Measurements from ENCODE around the gene GPR149. TPM values are rescaled to one million over a fixed set of nuclear protein-coding genes. Genes with fewer than 3 reads are reported as not detected.
"Not testable (repeated sequence)": the region's sequence is repeated elsewhere in the genome, so short reads cannot be mapped to it uniquely, and the experiment has no call there.

Gene GPR149, protein sequence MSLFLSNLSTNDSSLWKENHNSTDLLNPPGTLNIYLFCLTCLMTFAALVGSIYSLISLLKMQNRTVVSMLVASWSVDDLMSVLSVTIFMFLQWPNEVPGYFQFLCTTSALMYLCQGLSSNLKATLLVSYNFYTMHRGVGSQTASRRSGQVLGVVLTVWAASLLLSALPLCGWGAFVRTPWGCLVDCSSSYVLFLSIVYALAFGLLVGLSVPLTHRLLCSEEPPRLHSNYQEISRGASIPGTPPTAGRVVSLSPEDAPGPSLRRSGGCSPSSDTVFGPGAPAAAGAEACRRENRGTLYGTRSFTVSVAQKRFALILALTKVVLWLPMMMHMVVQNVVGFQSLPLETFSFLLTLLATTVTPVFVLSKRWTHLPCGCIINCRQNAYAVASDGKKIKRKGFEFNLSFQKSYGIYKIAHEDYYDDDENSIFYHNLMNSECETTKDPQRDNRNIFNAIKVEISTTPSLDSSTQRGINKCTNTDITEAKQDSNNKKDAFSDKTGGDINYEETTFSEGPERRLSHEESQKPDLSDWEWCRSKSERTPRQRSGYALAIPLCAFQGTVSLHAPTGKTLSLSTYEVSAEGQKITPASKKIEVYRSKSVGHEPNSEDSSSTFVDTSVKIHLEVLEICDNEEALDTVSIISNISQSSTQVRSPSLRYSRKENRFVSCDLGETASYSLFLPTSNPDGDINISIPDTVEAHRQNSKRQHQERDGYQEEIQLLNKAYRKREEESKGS
- not detected in 2 replicates for total RNA-seq

DNA sequence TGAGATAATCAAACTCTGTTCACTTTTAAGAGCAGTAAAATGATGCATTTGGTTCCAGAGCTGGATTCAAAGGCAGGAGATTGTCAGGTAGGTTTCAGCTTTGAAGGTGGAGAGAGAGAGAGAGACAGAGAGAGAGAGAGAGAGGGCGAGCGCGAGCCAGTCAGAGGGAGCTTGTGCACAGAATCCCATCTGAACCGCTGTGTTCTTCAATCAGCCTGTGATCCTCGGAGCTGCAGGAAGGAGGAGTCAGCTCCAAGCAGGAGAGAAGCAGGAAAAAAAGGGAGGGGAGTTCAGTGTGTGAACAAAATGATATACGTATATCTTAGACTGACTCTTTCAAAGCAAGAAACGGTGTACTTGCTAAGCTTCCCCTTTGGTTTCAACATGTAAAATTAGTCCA, at the start of gene GPR149:
Gene GPR149, minus strand, starts transcription at position 177 of the 400 bp plus-strand sequence. CDS start 575 bp downstream, outside the sequence.
- no peak for DNase-seq (ENCODE audit: low read depth, low spot score)

- no peak for DNase-seq (ENCODE audit: low read depth, low spot score)
These were observed 43.8 kb upstream of the GPR149 start for GRCh38 chr3:154473769-154474168.

DNA sequence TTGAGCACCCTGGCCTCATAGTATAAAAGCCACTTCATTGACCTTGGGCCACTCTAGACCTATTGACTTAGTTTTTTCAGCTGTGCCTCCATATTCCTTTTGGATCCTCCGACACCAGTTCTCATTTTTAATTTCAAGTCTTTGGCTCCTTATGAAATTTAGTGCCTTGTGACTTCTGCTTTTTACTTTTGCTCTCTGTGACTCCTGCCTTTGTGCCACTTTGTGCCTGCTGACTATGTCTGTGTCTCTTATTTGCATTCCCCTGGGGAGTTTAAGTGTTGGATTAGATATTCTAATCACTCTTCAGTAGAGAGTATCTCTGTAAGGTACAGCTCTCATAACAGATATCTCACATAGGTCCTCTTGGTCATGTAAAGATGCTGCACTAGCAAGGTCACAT, 39.6 kb upstream of the GPR149 start:
- no peak for DNase-seq (ENCODE audit: low read depth, low spot score)

- DNase-seq (ENCODE audit: low read depth, low spot score), result no peak
These were observed 34.6 kb upstream of the GPR149 start for GRCh38 chr3:154464440-154465190.

- no peak for DNase-seq (ENCODE audit: low read depth, low spot score)
These were observed 28.6 kb upstream of the GPR149 start for GRCh38 chr3:154458560-154458959.

DNA sequence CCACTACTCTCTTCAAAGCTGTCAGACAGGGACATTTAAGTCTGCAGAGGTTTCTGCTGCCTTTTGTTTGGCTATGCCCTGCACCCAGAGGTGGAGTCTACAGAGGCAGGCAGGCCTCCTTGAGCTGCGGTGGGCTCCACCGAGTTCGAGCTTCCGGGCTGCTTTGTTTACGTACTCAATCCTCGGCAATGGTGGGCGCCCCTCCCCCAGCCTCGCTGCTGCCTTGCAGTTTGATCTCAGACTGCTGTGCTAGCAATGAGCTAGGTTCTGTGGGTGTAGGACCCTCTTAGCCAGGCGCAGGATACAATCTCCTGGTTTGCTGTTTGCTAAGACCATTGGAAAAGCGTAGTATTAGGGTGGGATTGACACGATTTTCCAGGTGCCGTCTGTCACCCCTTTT, 9.1 kb upstream of the GPR149 start:
- not testable (repeated sequence) for DNase-seq (ENCODE audit: low read depth, low spot score)

DNA sequence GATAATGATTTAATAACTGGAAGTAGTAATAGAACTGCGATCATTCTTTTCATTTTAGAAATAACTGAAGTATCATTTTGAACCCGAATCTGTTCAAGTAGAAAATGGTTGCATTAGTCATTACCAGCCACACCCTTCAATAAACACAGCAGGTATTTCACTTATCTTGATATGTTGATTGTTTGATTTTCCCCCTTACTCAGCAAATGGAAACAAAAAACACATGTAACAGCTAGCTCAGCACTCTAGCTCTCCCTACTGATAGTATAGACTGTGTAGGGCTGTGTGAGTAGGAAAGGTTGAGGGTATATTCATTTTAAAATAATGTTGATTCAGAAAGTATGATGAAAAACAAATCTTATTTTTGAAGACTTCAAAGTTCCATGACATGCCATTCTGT, 1.1 kb upstream of the GPR149 start:
- DNase-seq (ENCODE audit: low read depth, low spot score), result no peak

- no peak for DNase-seq (ENCODE audit: low read depth, low spot score)
These were observed 1.4 kb downstream of the GPR149 start for GRCh38 chr3:154428286-154429206.

DNA sequence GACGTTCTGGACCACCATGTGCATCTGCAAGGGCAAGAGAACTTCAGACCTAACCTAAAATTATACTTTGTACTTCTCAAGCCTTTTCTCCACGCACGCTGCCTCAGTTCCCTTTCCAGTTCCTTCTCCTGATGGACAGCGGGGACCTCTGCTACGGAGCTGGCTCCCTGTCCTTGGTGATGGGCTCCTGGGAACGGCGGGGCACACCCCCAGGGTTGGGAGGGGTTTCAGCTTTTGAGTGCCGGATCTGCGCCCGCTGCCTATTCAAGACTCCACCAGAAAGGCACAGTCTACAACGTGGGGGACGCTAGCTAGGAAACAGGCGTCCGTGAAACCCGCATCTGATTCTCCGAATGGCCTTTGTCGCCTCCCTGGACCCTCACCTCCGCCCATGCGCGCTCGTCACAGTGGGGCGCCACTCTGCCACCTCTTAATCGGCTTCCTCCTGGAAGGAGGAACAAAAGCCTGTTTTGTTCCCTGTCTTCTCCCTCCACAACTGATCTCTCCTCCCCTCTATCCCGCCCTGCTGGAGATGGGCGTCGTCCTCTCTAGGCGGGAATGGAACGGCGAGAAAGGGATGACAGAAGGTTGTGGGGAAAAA, 2.2 kb downstream of the GPR149 start:
- DNase-seq (ENCODE audit: low read depth, low spot score), result no peak

DNA sequence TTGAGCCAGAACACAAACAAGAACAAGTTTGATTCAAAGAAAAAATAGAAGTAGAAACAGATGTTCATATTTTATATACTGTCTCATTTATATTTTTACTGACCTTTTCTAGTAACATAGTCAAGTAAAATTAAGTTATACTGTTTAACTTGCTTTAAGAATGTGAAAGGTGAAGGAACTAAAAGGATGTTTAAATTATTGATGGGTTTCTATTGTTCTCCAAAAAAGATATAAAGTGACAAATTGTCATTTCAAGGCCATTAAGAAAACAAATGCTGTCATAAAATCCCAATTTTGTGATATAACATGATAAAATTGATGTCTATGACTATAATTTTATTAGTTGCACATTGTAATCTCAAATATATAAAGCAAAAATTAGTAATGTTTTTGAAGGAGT, 7.3 kb downstream of the GPR149 start:
- no peak for DNase-seq (ENCODE audit: low read depth, low spot score)

- no peak for DNase-seq (ENCODE audit: low read depth, low spot score)
These were observed 8.9 kb downstream of the GPR149 start for GRCh38 chr3:154421083-154421482.

GRCh38 chr3:154398084-154398967, 31.7 kb downstream of the GPR149 start:
- no peak for DNase-seq (ENCODE audit: low read depth, low spot score)

- DNase-seq (ENCODE audit: low read depth, low spot score), result no peak
These were observed 40.1 kb downstream of the GPR149 start for GRCh38 chr3:154389861-154390260.

GRCh38 chr3:154384479-154384878, 45.5 kb downstream of the GPR149 start:
- no peak for DNase-seq (ENCODE audit: low read depth, low spot score)

- no peak for DNase-seq (ENCODE audit: low read depth, low spot score)
These were observed 51.7 kb downstream of the GPR149 start for GRCh38 chr3:154378311-154378710.

GRCh38 chr3:154367221-154367620, 62.8 kb downstream of the GPR149 start:
- DNase-seq (ENCODE audit: low read depth, low spot score), result no peak

DNA sequence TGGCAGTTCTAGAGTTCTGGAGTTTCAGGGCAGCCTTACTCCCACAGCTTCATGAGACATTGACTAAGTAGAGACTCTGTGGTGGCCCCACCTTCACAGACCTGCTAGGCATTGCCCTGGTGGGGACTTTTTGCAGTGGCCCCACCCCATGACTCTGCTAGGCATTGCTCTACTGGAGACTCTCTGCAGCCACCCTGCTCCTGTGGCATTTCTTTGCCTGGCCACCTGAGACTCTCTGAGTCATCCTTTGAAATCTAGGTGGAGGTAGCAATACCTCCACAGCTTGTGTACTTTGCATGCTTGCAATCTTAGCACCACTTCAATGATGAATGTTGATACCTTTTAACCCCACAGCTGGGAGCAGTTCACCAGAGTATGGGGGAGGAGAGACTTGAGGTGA, 65.1 kb downstream of the GPR149 start:
- DNase-seq (ENCODE audit: low read depth, low spot score), result no peak

- no peak for DNase-seq (ENCODE audit: low read depth, low spot score)
These were observed 68.9 kb downstream of the GPR149 start for GRCh38 chr3:154361099-154361498.

DNA sequence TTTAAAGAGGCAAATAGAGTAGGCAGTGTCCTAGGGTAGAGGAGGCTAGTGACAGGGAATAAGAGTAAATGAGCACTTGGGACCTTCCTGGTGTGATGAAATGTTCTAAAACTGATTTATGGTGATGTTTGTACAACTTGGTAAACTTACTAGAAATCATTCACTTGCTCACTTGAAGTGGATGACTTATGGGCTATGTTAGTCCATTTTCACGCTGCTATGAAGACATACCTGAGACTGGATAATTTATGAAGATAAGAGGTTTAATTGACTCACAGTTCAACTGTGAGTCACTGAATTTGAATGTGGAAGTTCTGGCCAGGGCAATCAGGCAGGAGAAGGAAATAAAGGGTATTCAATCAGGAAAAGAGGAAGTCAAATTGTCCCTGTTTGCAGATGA, 74.0 kb downstream of the GPR149 start:
- no peak for DNase-seq (ENCODE audit: low read depth, low spot score)

- no peak for DNase-seq (ENCODE audit: low read depth, low spot score)
These were observed 80.8 kb downstream of the GPR149 start for GRCh38 chr3:154349223-154349622.

All from pulmonary artery endothelial cell (primary cell).